Sigmoid colon (tissue), 4 donors: ENCODE results near the gene C8A.

Source experiments
- CTCF ChIP-seq, 4 experiments: fragments of 450-650 bp in 3 of 4; fragments of 200-600 bp in 1 of 4; IDR thresholded peaks; one replicate each; pipeline ENCODE4 v1.5.1; 2016 to 2019; ENCODE audit warnings: antibody characterized with exemption in 4 of 4, mild to moderate bottlenecking in 3 of 4, moderate library complexity in 2 of 4
- POLR2A ChIP-seq, 2 donors: fragments of 450-650 bp; IDR thresholded peaks; one replicate each; pipeline ENCODE4 v1.6.1; 2016; ENCODE audit warnings: antibody characterized with exemption in 2 of 2, mild to moderate bottlenecking in 2 of 2, moderate library complexity in 2 of 2
- POLR2AphosphoS5 ChIP-seq, 4 donors: sonication (generic); formaldehyde crosslinking; IDR thresholded peaks; one replicate each; pipeline ENCODE4 v1.6.1; 2017; ENCODE audit warnings: antibody characterized with exemption in 4 of 4

DNA sequence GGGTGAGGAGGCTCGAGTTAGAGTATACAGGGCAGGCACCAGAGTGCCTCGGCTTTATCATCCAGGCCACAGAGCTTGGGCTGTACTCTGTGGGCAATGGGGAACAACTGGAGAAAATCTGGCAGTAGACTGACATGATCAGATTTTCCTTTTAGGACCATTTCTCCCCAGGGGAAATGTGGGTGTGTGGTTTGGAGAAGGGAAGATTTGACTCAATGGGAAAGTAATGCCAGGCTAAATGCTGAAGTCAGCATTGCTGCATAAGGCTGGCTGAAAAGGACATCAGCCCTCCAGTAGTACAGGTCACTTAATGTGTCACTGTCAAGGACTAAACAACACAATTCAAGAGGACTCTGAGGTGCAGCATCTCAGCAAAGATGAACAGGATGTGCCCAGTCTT is 40.4 kb upstream of the C8A start:
- TF ChIP-seq CTCF (IDR thresholded peaks at IDR 0.05) (no peak), POLR2A (IDR thresholded peaks at IDR 0.05) (no peak), POLR2AphosphoS5 (IDR thresholded peaks at IDR 0.05) (no peak)
